ENCODE data around the gene VPS72. TPM values are rescaled to one million over a fixed set of nuclear protein-coding genes. Genes with fewer than 3 reads are reported as not detected.

The VPS72 gene
- total and polyA plus RNA-seq, 10 of the 15 experiments (the other 5 are each of a cell fraction or from before 2014, with no cell fraction given), result 6.7 to 77.8 (median 58.1) TPM

GRCh38 chr1:151165738-151166504 is 24.1 kb downstream of the VPS72 start, which contains the start of the genes LYSMD1 and SCNM1 (continued):
- peak; percentile 100 for TF ChIP-seq HCFC1 (IDR thresholded peaks at IDR 0.05; ENCODE audit: low read length)
- no peak for TF ChIP-seq SREBF2 (IDR thresholded peaks at IDR 0.05; ENCODE audit: low read length)
- TF ChIP-seq CBX5 (IDR thresholded peaks at IDR 0.05; ENCODE audit: low read depth), result no peak
- peak; percentile 92 for TF ChIP-seq ZNF592 (IDR thresholded peaks at IDR 0.05)
- peak; percentile 6 for TF ChIP-seq PBX3 (IDR thresholded peaks at IDR 0.05; ENCODE audit: insufficient replicate concordance, low read depth, low read length)
- peak; percentile 56 for TF ChIP-seq FOXK2 (IDR thresholded peaks at IDR 0.05)
- no peak for TF ChIP-seq CHD4 (IDR thresholded peaks at IDR 0.05)
- TF ChIP-seq CBX3 (IDR thresholded peaks at IDR 0.05; ENCODE audit: borderline replicate concordance, low read depth), result no peak
- no peak for TF ChIP-seq JUND (IDR thresholded peaks at IDR 0.05; ENCODE audit: low read depth, low read length)
- peak; percentile 100 for TF ChIP-seq IKZF1 (conservative IDR thresholded peaks at IDR 0.05)
- peak; percentile 23 to 34; a peak in 2 of 4 replicates for TF ChIP-seq BHLHE40 (IDR thresholded peaks at IDR 0.05; ENCODE audit: borderline replicate concordance in 1 of 2, low read depth in 2 of 2, low read length in 1 of 2)
- no peak for TF ChIP-seq RCOR1 (conservative IDR thresholded peaks at IDR 0.05; ENCODE audit: low read depth, low read length)
- TF ChIP-seq KDM1A (IDR thresholded peaks at IDR 0.05; ENCODE audit: borderline replicate concordance), result no peak
